ENCODE data around the gene RPS14. TPM values are rescaled to one million over a fixed set of nuclear protein-coding genes. Genes with fewer than 3 reads are reported as not detected.

RPS14 gene
- total RNA-seq, 1 experiment from 2014 or later: 2,564 TPM

DNA sequence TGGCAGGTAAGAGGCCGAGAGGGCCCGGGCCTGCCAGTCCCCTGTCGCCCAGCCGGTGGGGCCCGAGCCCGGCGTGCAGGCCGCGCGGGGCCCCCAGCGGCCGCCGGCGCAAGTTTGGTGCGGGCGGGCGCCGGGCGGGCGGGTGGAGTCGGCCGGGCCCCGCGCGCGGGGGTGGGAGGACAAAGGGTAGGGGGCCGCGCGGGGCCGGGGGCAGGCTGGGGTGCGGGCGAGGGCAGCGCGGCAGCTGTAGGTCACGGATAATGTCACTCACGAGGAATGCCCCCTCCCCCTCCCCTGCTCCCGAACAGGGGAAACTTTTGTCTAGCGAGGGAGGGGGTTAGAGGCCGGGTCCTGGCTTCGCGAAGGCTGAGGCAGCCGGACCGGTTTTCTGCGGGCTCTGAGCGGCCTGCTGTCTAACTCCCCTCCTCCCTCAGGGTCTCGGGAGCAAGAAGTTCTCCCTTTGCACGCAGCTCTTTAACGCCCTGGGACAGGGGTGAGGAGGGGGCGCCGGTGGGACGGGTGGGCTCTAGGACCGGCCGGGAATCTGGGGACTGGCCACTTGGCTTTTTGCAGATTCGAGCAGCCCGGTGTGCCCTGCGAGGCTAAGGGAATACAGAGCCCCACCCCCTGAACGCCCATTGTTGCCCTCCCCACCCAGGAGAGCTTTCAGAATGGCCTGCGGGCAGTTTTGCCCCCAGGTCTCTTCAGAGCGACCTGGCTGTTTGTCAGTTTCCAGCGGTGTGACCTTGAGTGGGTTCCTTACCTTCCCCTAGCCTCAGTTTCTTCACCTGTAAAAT, 37.1 kb upstream of the RPS14 start (continued):
- TF ChIP-seq, protein P1, sequence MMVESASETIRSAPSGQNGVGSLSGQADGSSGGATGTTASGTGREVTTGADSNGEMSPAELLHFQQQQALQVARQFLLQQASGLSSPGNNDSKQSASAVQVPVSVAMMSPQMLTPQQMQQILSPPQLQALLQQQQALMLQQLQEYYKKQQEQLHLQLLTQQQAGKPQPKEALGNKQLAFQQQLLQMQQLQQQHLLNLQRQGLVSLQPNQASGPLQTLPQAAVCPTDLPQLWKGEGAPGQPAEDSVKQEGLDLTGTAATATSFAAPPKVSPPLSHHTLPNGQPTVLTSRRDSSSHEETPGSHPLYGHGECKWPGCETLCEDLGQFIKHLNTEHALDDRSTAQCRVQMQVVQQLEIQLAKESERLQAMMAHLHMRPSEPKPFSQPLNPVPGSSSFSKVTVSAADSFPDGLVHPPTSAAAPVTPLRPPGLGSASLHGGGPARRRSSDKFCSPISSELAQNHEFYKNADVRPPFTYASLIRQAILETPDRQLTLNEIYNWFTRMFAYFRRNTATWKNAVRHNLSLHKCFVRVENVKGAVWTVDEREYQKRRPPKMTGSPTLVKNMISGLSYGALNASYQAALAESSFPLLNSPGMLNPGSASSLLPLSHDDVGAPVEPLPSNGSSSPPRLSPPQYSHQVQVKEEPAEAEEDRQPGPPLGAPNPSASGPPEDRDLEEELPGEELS (CRISPR knock-in tag; IDR thresholded peaks at IDR 0.05): 0 out of 2 replicates have a peak, but pooled peaks have one; percentile 12
- TF ChIP-seq FOXK1 (CRISPR knock-in tag; IDR thresholded peaks at IDR 0.05): 0 out of 2 replicates have a peak, but pooled peaks have one; percentile 26
- no peak for TF ChIP-seq SOX15 (CRISPR knock-in tag; IDR thresholded peaks at IDR 0.05)
- TF ChIP-seq, protein P2, sequence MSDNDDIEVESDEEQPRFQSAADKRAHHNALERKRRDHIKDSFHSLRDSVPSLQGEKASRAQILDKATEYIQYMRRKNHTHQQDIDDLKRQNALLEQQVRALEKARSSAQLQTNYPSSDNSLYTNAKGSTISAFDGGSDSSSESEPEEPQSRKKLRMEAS (CRISPR knock-in tag; IDR thresholded peaks at IDR 0.05): 0 out of 2 replicates have a peak, but pooled peaks have one; percentile 54
- TF ChIP-seq, protein P3, sequence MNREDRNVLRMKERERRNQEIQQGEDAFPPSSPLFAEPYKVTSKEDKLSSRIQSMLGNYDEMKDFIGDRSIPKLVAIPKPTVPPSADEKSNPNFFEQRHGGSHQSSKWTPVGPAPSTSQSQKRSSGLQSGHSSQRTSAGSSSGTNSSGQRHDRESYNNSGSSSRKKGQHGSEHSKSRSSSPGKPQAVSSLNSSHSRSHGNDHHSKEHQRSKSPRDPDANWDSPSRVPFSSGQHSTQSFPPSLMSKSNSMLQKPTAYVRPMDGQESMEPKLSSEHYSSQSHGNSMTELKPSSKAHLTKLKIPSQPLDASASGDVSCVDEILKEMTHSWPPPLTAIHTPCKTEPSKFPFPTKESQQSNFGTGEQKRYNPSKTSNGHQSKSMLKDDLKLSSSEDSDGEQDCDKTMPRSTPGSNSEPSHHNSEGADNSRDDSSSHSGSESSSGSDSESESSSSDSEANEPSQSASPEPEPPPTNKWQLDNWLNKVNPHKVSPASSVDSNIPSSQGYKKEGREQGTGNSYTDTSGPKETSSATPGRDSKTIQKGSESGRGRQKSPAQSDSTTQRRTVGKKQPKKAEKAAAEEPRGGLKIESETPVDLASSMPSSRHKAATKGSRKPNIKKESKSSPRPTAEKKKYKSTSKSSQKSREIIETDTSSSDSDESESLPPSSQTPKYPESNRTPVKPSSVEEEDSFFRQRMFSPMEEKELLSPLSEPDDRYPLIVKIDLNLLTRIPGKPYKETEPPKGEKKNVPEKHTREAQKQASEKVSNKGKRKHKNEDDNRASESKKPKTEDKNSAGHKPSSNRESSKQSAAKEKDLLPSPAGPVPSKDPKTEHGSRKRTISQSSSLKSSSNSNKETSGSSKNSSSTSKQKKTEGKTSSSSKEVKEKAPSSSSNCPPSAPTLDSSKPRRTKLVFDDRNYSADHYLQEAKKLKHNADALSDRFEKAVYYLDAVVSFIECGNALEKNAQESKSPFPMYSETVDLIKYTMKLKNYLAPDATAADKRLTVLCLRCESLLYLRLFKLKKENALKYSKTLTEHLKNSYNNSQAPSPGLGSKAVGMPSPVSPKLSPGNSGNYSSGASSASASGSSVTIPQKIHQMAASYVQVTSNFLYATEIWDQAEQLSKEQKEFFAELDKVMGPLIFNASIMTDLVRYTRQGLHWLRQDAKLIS (CRISPR knock-in tag; IDR thresholded peaks at IDR 0.05; ENCODE audit: borderline replicate concordance): no peak
- TF ChIP-seq EMX1 (CRISPR knock-in tag; IDR thresholded peaks at IDR 0.05): no peak
- no peak for TF ChIP-seq RORB (CRISPR knock-in tag; IDR thresholded peaks at IDR 0.05)
- TF ChIP-seq NR2C2 (CRISPR knock-in tag; IDR thresholded peaks at IDR 0.05): no peak
- TF ChIP-seq SP1 (CRISPR knock-in tag; conservative IDR thresholded peaks at IDR 0.05): peak; percentile 47
- TF ChIP-seq, protein P4, sequence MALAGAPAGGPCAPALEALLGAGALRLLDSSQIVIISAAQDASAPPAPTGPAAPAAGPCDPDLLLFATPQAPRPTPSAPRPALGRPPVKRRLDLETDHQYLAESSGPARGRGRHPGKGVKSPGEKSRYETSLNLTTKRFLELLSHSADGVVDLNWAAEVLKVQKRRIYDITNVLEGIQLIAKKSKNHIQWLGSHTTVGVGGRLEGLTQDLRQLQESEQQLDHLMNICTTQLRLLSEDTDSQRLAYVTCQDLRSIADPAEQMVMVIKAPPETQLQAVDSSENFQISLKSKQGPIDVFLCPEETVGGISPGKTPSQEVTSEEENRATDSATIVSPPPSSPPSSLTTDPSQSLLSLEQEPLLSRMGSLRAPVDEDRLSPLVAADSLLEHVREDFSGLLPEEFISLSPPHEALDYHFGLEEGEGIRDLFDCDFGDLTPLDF (CRISPR knock-in tag; IDR thresholded peaks at IDR 0.05): no peak
- TF ChIP-seq ZNF416 (CRISPR knock-in tag; IDR thresholded peaks at IDR 0.05): no peak
- TF ChIP-seq ELF4 (CRISPR knock-in tag; IDR thresholded peaks at IDR 0.05; ENCODE audit: low read depth): no peak

DNA sequence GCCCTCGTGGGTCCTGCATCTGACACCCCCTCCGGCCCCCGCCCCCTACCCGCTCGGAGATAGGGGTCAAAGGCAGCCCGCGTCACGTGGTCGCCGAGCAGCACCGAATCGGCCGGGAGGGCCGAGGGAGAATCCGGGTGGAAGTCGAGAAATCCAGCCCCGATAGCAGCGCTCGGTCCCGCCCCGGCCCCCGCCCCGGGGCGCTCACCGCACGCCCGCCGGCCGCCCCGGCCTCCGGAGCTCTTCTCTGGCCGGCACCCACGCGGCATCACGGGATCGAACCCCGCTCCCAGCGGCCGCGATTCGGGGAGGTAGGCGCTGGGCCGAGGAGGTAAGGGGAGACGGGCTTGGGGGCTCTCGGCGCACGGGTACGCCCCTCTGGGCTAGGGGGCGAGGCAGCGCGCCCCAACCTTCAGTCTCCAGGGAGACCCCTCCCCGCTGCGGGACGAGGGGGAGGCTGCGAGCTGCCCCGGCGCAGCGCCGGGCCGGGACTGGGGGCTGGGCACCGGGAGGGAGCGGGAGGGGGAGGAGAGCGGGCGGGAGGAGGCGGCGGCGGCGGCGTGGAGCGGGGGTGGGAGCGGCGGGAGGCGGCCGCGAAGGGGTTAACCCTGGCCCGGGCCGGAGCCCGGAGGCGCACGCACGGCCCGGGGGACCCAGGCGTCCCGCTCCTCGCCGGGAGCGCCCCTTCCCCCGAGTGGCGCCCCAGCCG, 36.3 kb upstream of the RPS14 start:
- DNase-seq (ENCODE audit: low spot score): peak; percentile 67
- Mint-ChIP-seq H3K27me3 (ENCODE audit: low read depth) (no peaks in the 10 kb centered on the region), H3K9me3 (no peaks in the 10 kb centered on the region), H3K4me3 (peak overlapping the region; percentile 71), H3K4me1 (peaks cover 66% of the 10 kb centered on the region), H3K27ac (no peak overlapping the region), H3K36me3 (no peaks in the 10 kb centered on the region)
- CTCF ChIA-PET: interaction anchor here (0.6 to 2.0 kb wide), 8 partner anchors 12 to 88 kb away, joined by 3 to 7 read pairs (median 4); no protein-coding TSS in a partner anchor
- POLR2A ChIA-PET: interaction anchor here (0.6 to 1.4 kb wide), 7 partner anchors 9 to 36 kb away, joined by 3 to 4 read pairs (median 3); no protein-coding TSS in a partner anchor
- ATAC-seq: peak; percentile 14
- TF ChIP-seq NR1H2 (CRISPR knock-in tag; IDR thresholded peaks at IDR 0.05) (no peak), RELA (CRISPR knock-in tag; IDR thresholded peaks at IDR 0.05; ENCODE audit: borderline replicate concordance) (no peak)
- TF ChIP-seq, protein P5, sequence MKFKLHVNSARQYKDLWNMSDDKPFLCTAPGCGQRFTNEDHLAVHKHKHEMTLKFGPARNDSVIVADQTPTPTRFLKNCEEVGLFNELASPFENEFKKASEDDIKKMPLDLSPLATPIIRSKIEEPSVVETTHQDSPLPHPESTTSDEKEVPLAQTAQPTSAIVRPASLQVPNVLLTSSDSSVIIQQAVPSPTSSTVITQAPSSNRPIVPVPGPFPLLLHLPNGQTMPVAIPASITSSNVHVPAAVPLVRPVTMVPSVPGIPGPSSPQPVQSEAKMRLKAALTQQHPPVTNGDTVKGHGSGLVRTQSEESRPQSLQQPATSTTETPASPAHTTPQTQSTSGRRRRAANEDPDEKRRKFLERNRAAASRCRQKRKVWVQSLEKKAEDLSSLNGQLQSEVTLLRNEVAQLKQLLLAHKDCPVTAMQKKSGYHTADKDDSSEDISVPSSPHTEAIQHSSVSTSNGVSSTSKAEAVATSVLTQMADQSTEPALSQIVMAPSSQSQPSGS (CRISPR knock-in tag; IDR thresholded peaks at IDR 0.05; ENCODE audit: borderline replicate concordance, low read depth): no peak
- TF ChIP-seq, protein P6, sequence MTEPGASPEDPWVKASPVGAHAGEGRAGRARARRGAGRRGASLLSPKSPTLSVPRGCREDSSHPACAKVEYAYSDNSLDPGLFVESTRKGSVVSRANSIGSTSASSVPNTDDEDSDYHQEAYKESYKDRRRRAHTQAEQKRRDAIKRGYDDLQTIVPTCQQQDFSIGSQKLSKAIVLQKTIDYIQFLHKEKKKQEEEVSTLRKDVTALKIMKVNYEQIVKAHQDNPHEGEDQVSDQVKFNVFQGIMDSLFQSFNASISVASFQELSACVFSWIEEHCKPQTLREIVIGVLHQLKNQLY (CRISPR knock-in tag; IDR thresholded peaks at IDR 0.05): no peak
- TF ChIP-seq, protein P7, sequence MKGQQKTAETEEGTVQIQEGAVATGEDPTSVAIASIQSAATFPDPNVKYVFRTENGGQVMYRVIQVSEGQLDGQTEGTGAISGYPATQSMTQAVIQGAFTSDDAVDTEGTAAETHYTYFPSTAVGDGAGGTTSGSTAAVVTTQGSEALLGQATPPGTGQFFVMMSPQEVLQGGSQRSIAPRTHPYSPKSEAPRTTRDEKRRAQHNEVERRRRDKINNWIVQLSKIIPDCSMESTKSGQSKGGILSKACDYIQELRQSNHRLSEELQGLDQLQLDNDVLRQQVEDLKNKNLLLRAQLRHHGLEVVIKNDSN (CRISPR knock-in tag; IDR thresholded peaks at IDR 0.05): peak; percentile 91
- TF ChIP-seq, protein P3 (CRISPR knock-in tag; IDR thresholded peaks at IDR 0.05; ENCODE audit: borderline replicate concordance): no peak
